H1 (cell line): ENCODE results near the gene FGD4. TPM values are rescaled to one million over a fixed set of nuclear protein-coding genes. Genes with fewer than 3 reads are reported as not detected.

ENCODE experiments used
- CTCF ChIA-PET: fragments of 300-600 bp; sonication (Branson Sonifier 250); formaldehyde crosslinking; loops from one replicate; lab custom pipeline; 2021; ENCODE audit not compliant: partially characterized antibody; lab: Charles Lee
- POLR2A ChIA-PET: fragments of 300-600 bp; sonication (Branson Sonifier 250); formaldehyde crosslinking; loops from one replicate; lab custom pipeline; 2021; ENCODE audit warnings: inconsistent platforms; ENCODE audit not compliant: partially characterized antibody; lab: Charles Lee
- DNase-seq, 2 experiments: peaks; one replicate each; pipeline versions ENCODE4 v3.0.0 to v3.0.0-alpha.2; 2010 to 2022; ENCODE audit warnings: low spot score in 2 of 2, low read depth in 1 of 2, mixed read lengths in 1 of 2
- FAIRE-seq: peaks from 2 replicates; lab custom pipeline; 2011; peaks lifted over from hg19 to GRCh38; lab: Jason Lieb, UNC
- H2AFZ ChIP-seq: 2 replicates; pipeline ENCODE4 v1.8.1; 2012; ENCODE audit warnings: low read length, inconsistent platforms
- H2AK5ac ChIP-seq: 2 replicates; pipeline ENCODE4 v1.6.1; 2013; ENCODE audit warnings: low read depth, low read length
- H2BK120ac ChIP-seq: replicated peaks from 2 replicates; pipeline ENCODE3; 2013; ENCODE audit warnings: low read depth, low read length, inconsistent platforms
- H2BK12ac ChIP-seq: 2 replicates; pipeline ENCODE4 v1.6.1; 2013; ENCODE audit warnings: low read depth, low read length
- H2BK15ac ChIP-seq: 2 replicates; pipeline ENCODE4 v1.6.1; 2013; ENCODE audit warnings: low read length
- H2BK20ac ChIP-seq: 2 replicates; pipeline ENCODE4 v1.6.1; 2013; ENCODE audit warnings: low read length
- H2BK5ac ChIP-seq: 2 replicates; pipeline ENCODE4 v1.6.1; 2013; ENCODE audit warnings: low read depth, low read length
- H3K14ac ChIP-seq: 2 replicates; pipeline ENCODE4 v1.6.1; 2013; ENCODE audit warnings: inconsistent platforms; ENCODE audit not compliant: insufficient read length
- H3K18ac ChIP-seq: 2 replicates; pipeline ENCODE4 v1.6.1; 2013; ENCODE audit warnings: low read length; ENCODE audit errors: extremely low read depth
- H3K23ac ChIP-seq: 2 replicates; pipeline ENCODE4 v1.6.1; 2013; ENCODE audit warnings: inconsistent platforms; ENCODE audit not compliant: insufficient read length
- H3K23me2 ChIP-seq: 2 replicates; pipeline ENCODE4 v1.6.1; 2013; ENCODE audit warnings: low read depth, low read length
- H3K27ac ChIP-seq: 2 replicates; pipeline ENCODE4 v1.6.1; 2011; ENCODE audit warnings: low read depth, low read length, inconsistent platforms
- H3K27me3 ChIP-seq, 4 experiments: replicated peaks in 1 of 4; 1 replicate in 1 of 4; 2 replicates in 3 of 4; pipeline versions ENCODE4 v1.6.1 to v1.8.1; 2011 to 2013; ENCODE audit warnings: low read length in 3 of 4, mild to moderate bottlenecking in 3 of 4, inconsistent platforms in 2 of 4, mixed read lengths in 2 of 4, moderate library complexity in 1 of 4; ENCODE audit not compliant: control insufficient read depth in 3 of 4, insufficient read depth in 3 of 4; ENCODE audit errors: extremely low read depth in 1 of 4
- H3K36me3 ChIP-seq, 4 experiments: 2 replicates each; pipeline versions ENCODE4 v1.6.1 to v1.8.1; 2011 to 2013; ENCODE audit warnings: mild to moderate bottlenecking in 4 of 4, low read length in 3 of 4, moderate library complexity in 2 of 4, control low read depth in 1 of 4, inconsistent platforms in 1 of 4; ENCODE audit not compliant: insufficient read depth in 4 of 4, control insufficient read depth in 2 of 4
- H3K4ac ChIP-seq: replicated peaks from 2 replicates; pipeline ENCODE3; 2013; ENCODE audit warnings: low read length, low read depth, mixed read lengths, inconsistent platforms; ENCODE audit not compliant: insufficient read length
- H3K4me1 ChIP-seq, 4 experiments: replicated peaks in 1 of 4; 1 replicate in 1 of 4; 2 replicates in 3 of 4; pipeline versions ENCODE4 v1.6.1 to v1.8.1; 2011 to 2013; ENCODE audit warnings: low read length in 3 of 4, inconsistent platforms in 2 of 4, mixed read lengths in 1 of 4; ENCODE audit not compliant: insufficient read depth in 4 of 4, control insufficient read depth in 3 of 4
- H3K4me2 ChIP-seq, 2 experiments: 2 replicates each; pipeline versions ENCODE4 v1.6.1 to v1.8.1; 2011 to 2013; ENCODE audit warnings: low read depth in 2 of 2, low read length in 2 of 2, control low read depth in 1 of 2, inconsistent platforms in 1 of 2, mild to moderate bottlenecking in 1 of 2; ENCODE audit not compliant: insufficient read depth in 1 of 2
- H3K4me3 ChIP-seq, 4 experiments: fragments of 200-600, 300-600 bp in 1 of 4; sonication (generic), shearing (Covaris generic), sonication (Bioruptor Twin) in 1 of 4; 2 replicates each; pipeline versions ENCODE4 v1.5.1 to v1.8.1; 2011 to 2016; ENCODE audit warnings: low read length in 4 of 4, low read depth in 3 of 4, control low read depth in 2 of 4, inconsistent platforms in 2 of 4, mild to moderate bottlenecking in 2 of 4, mixed read lengths in 1 of 4, moderate library complexity in 1 of 4; ENCODE audit not compliant: insufficient read depth in 2 of 4; ENCODE audit errors: extremely low read depth in 1 of 4
- H3K56ac ChIP-seq: replicated peaks from 2 replicates; pipeline ENCODE3; 2013; ENCODE audit warnings: low read depth, mild to moderate bottlenecking, mixed read lengths, low read length, inconsistent platforms; ENCODE audit not compliant: insufficient read length
- H3K79me1 ChIP-seq: 2 replicates; pipeline ENCODE4 v1.6.1; 2013; ENCODE audit warnings: low read depth, low read length, control low read depth
- H3K79me2 ChIP-seq, 2 experiments: 2 replicates each; pipeline versions ENCODE4 v1.6.1 to v1.8.1; 2012 to 2013; ENCODE audit warnings: low read length in 2 of 2, mild to moderate bottlenecking in 2 of 2, inconsistent platforms in 1 of 2; ENCODE audit not compliant: insufficient read depth in 2 of 2, control insufficient read depth in 1 of 2
- H3K9ac ChIP-seq, 4 experiments: replicated peaks in 1 of 4; 1 replicate in 1 of 4; 2 replicates in 3 of 4; pipeline versions ENCODE4 v1.6.1 to v1.8.1; 2011 to 2013; ENCODE audit warnings: low read depth in 3 of 4, low read length in 3 of 4, control low read depth in 2 of 4, mild to moderate bottlenecking in 2 of 4, moderate library complexity in 2 of 4, inconsistent platforms in 1 of 4; ENCODE audit errors: extremely low read depth in 1 of 4
- H3K9me3 ChIP-seq, 2 experiments: 2 replicates each; pipeline versions ENCODE4 v1.6.1 to v1.8.1; 2012 to 2013; ENCODE audit warnings: mild to moderate bottlenecking in 2 of 2, moderate library complexity in 2 of 2, control low read depth in 1 of 2, inconsistent platforms in 1 of 2, low read depth in 1 of 2, low read length in 1 of 2, mixed read lengths in 1 of 2; ENCODE audit not compliant: insufficient read depth in 2 of 2
- H4K20me1 ChIP-seq, 2 experiments: replicated peaks in 1 of 2; 2 replicates each; pipeline versions ENCODE3 to v1.8.1; 2011 to 2013; ENCODE audit warnings: inconsistent platforms in 2 of 2, low read length in 2 of 2, mild to moderate bottlenecking in 1 of 2; ENCODE audit not compliant: insufficient read depth in 2 of 2, control insufficient read depth in 1 of 2
- H4K5ac ChIP-seq: 2 replicates; pipeline ENCODE4 v1.6.1; 2013; ENCODE audit warnings: low read length, low read depth, mixed read lengths, inconsistent platforms; ENCODE audit not compliant: insufficient read length
- H4K8ac ChIP-seq: 2 replicates; pipeline ENCODE4 v1.8.0; 2013; ENCODE audit warnings: mild to moderate bottlenecking, moderate library complexity, low read length, inconsistent platforms; ENCODE audit not compliant: insufficient read depth; ENCODE audit errors: extremely low read depth
- H4K91ac ChIP-seq: replicated peaks from 2 replicates; pipeline ENCODE3; 2013; ENCODE audit warnings: low read length, mixed read lengths, inconsistent platforms; ENCODE audit not compliant: insufficient read length
- BACH1 ChIP-seq: IDR thresholded peaks from 2 replicates; pipeline ENCODE4 v1.6.1; 2012; ENCODE audit warnings: low read length, improper control_type of control experiment
- BCL11A ChIP-seq, 2 experiments: IDR thresholded peaks; one replicate each; pipeline ENCODE4 v1.6.1; 2011; ENCODE audit warnings: low read depth in 2 of 2, low read length in 2 of 2, mild to moderate bottlenecking in 2 of 2
- CHD1 ChIP-seq: IDR thresholded peaks from 2 replicates; pipeline ENCODE4 v1.6.1; 2012; ENCODE audit warnings: low read depth, low read length, improper control_type of control experiment
- EP300 ChIP-seq, 2 experiments: IDR thresholded peaks; 1 replicate in 1 of 2; 2 replicates in 1 of 2; pipeline ENCODE4 v1.6.1; 2011 to 2012; ENCODE audit warnings: low read depth in 2 of 2, low read length in 2 of 2, mild to moderate bottlenecking in 2 of 2, borderline replicate concordance in 1 of 2, inconsistent platforms in 1 of 2, moderate library complexity in 1 of 2
- GABPA ChIP-seq: IDR thresholded peaks from 2 replicates; pipeline ENCODE4 v1.6.1; 2011; ENCODE audit warnings: mild to moderate bottlenecking, low read length, moderate library complexity, borderline replicate concordance; ENCODE audit not compliant: insufficient read depth
- JUN ChIP-seq: IDR thresholded peaks from 2 replicates; pipeline ENCODE4 v1.6.1; 2011; ENCODE audit warnings: low read depth, mild to moderate bottlenecking, improper control_type of control experiment, low read length
- MAFK ChIP-seq: IDR thresholded peaks from 2 replicates; pipeline ENCODE4 v1.6.1; 2012; ENCODE audit warnings: low read depth, mild to moderate bottlenecking, improper control_type of control experiment, low read length
- RBBP5 ChIP-seq: IDR thresholded peaks from 2 replicates; pipeline ENCODE4 v1.7.1; 2012; ENCODE audit warnings: low read depth, mild to moderate bottlenecking, inconsistent platforms, low read length, moderate library complexity, borderline replicate concordance
- SIX5 ChIP-seq: IDR thresholded peaks from 2 replicates; pipeline ENCODE4 v1.6.1; 2011; ENCODE audit warnings: mild to moderate bottlenecking, low read depth, low read length
- SP1 ChIP-seq: IDR thresholded peaks from 2 replicates; pipeline ENCODE4 v1.6.1; 2011; ENCODE audit warnings: low read depth, low read length
- TBP ChIP-seq: IDR thresholded peaks from 2 replicates; pipeline ENCODE4 v1.6.1; 2011; ENCODE audit warnings: low read depth, low read length, improper control_type of control experiment
- WGBS, 2 experiments: shearing (Covaris generic) in 1 of 2; methylation state at CpG; one replicate each; pipeline versions ENCODE4 v1.1.6 to v1.1.7; 2013 to 2015; ENCODE audit warnings: low lambda C conversion rate in 2 of 2, mixed read lengths in 2 of 2, inconsistent platforms in 1 of 2, low coverage in 1 of 2, missing lambda C conversion rate in 1 of 2; ENCODE audit not compliant: insufficient replicate concordance in 2 of 2, insufficient coverage in 1 of 2, insufficient read length in 1 of 2; ENCODE audit errors: extremely low coverage in 1 of 2, missing lambda C conversion rate in 1 of 2; 5-methylcytosine and 5-hydroxymethylcytosine counted together
- polyA plus RNA-seq, 7 experiments: library from polyadenylated mRNA; depleted of rRNA in 3 of 7; stranded (reverse) in 5 of 7; unstranded in 2 of 7; fragments of >200 nt in 5 of 7; fragments of 200-250 nt in 2 of 7; gene quantifications; 1 replicate in 5 of 7; 2 replicates in 1 of 7; 4 replicates in 1 of 7; pipeline versions ENCODE4 v1.2.1 to v1.2.3, GENCODE V29; 2011 to 2013; ENCODE audit warnings: missing spikeins in 2 of 7, mixed read lengths in 2 of 7
- total RNA-seq: library from RNA; stranded (reverse); fragmentation: NEBNext Ultra II Directional; extraction: Animal tissue kit (Norgen Biotek cat#: 25700); gene quantifications from 2 replicates; pipeline ENCODE4 v1.2.1, GENCODE V29; 2021

FGD4 gene
- total and polyA plus RNA-seq, 2 of the 8 experiments (the other 6 are each of a cell fraction or from before 2014, with no cell fraction given) = 8.5 to 48.2 TPM

- 94% methylated on average over 2 of the region's 2 CpGs; no CpG with 5 or more reads in 1 of the 2 experiments for WGBS, 2 experiments
- Histone ChIP-seq H3K27me3 (no peaks in the 10 kb centered on the region), H2BK15ac (no peak overlapping the region), H3K79me2 (peaks cover 9 to 88% of the 10 kb centered on the region in 2 experiments), H3K18ac (no peak overlapping the region), H3K27ac (no peak overlapping the region), H4K5ac (no peak overlapping the region), H3K14ac (no peak overlapping the region), H4K8ac (no peak overlapping the region), H2BK120ac (no peak overlapping the region), H2BK20ac (no peak overlapping the region), H3K23ac (no peak overlapping the region), H3K23me2 (no peaks in the 10 kb centered on the region), H3K4me2 (no peak overlapping the region), H3K79me1 (peaks cover 11% of the 10 kb centered on the region), H3K9ac (no peak overlapping the region), H4K91ac (no peak overlapping the region), H2BK12ac (no peak overlapping the region), H4K20me1 (peaks cover 14 to 22% of the 10 kb centered on the region in 2 experiments), H2BK5ac (no peak overlapping the region), H3K4ac (no peak overlapping the region), H3K56ac (no peak overlapping the region), H3K4me1 (peaks cover 3 to 28% (median 22%) of the 10 kb centered on the region in 4 experiments; a peak in 6 of 7 replicates), H2AK5ac (no peak overlapping the region), H3K36me3 (no peaks in the 10 kb centered on the region), H3K4me3 (no peak overlapping the region; a peak in 1 of 8 replicates), H3K9me3 (no peaks in the 10 kb centered on the region), H2AFZ (no peak overlapping the region)
- ChIA-PET CTCF (no interaction called here), POLR2A (interaction anchor here (0.9 kb wide), 1 partner anchor 100 kb away, joined by 3 read pairs; no protein-coding TSS in a partner anchor)
- FAIRE-seq = no peak
- no peak for DNase-seq
- no peak for TF ChIP-seq TBP
- TF ChIP-seq CHD1 = no peak
- no peak for TF ChIP-seq BCL11A (IDR thresholded peaks at IDR 0.05; ENCODE audit: low read depth in 2 of 2, low read length in 2 of 2)
- TF ChIP-seq SP1 = no peak
- TF ChIP-seq EP300 (IDR thresholded peaks at IDR 0.05; ENCODE audit: borderline replicate concordance in 1 of 2, low read depth in 2 of 2, low read length in 2 of 2) = no peak
- TF ChIP-seq BACH1 = no peak
- no peak for TF ChIP-seq SIX5
- no peak for TF ChIP-seq JUN
- no peak for TF ChIP-seq MAFK
- no peak for TF ChIP-seq GABPA
- no peak for TF ChIP-seq RBBP5
These were observed 104.4 kb downstream of the FGD4 start for GRCh38 chr12:32503730-32504129.
